ENCODE measurements around the gene CTTNBP2.

CTTNBP2 gene

GRCh38 chr7:117800841-117801240 is 72.4 kb downstream of the CTTNBP2 start:
- Histone ChIP-seq H3K4me3 (ENCODE audit: low read length) (no peak overlapping the region), H3K27me3 (replicated peaks; ENCODE audit: control insufficient read depth, insufficient read depth, low read length) (no peaks in the 10 kb centered on the region), H3K36me3 (ENCODE audit: control insufficient read depth, insufficient read depth, low read length, severe bottlenecking) (no peaks in the 10 kb centered on the region), H3K9me3 (ENCODE audit: control insufficient read depth, low read length) (no peaks in the 10 kb centered on the region), H3K4me1 (ENCODE audit: control insufficient read depth, insufficient read depth, low read length) (no peaks in the 10 kb centered on the region), H3K9ac (ENCODE audit: low read length) (no peak overlapping the region)
- DNase-seq (ENCODE audit: low read depth): no peak

- Histone ChIP-seq H3K4me1 (ENCODE audit: control insufficient read depth, insufficient read depth, low read length) (no peaks in the 10 kb centered on the region), H3K9ac (ENCODE audit: low read length) (no peak overlapping the region), H3K27me3 (replicated peaks; ENCODE audit: control insufficient read depth, insufficient read depth, low read length) (no peaks in the 10 kb centered on the region), H3K9me3 (ENCODE audit: control insufficient read depth, low read length) (no peaks in the 10 kb centered on the region), H3K4me3 (ENCODE audit: low read length) (no peak overlapping the region), H3K36me3 (ENCODE audit: control insufficient read depth, insufficient read depth, low read length, severe bottlenecking) (no peaks in the 10 kb centered on the region)
- DNase-seq (ENCODE audit: low read depth): peak; percentile 21
Measured at GRCh38 chr7:117800406-117800805, 72.8 kb downstream of the CTTNBP2 start.

GRCh38 chr7:117796889-117797288 is 76.4 kb downstream of the CTTNBP2 start:
- no peaks in the 10 kb centered on the region for H3K4me1 ChIP-seq (ENCODE audit: control insufficient read depth, insufficient read depth, low read length)
- DNase-seq (ENCODE audit: low read depth): no peak

GRCh38 chr7:117793976-117794375 is 79.3 kb downstream of the CTTNBP2 start:
- Histone ChIP-seq H3K4me1 (ENCODE audit: control insufficient read depth, insufficient read depth, low read length) (no peaks in the 10 kb centered on the region), H3K27me3 (replicated peaks; ENCODE audit: control insufficient read depth, insufficient read depth, low read length) (no peaks in the 10 kb centered on the region), H3K36me3 (ENCODE audit: control insufficient read depth, insufficient read depth, low read length, severe bottlenecking) (peaks cover 3% of the 10 kb centered on the region), H3K9me3 (ENCODE audit: control insufficient read depth, low read length) (no peaks in the 10 kb centered on the region), H3K4me3 (ENCODE audit: low read length) (no peak overlapping the region), H3K9ac (ENCODE audit: low read length) (no peak overlapping the region)
- no peak for DNase-seq (ENCODE audit: low read depth)

More at GRCh38 chr7:117796889-117797288, 76.4 kb downstream of the CTTNBP2 start:
- H3K4me3 ChIP-seq (ENCODE audit: low read length): no peak overlapping the region
- H3K9me3 ChIP-seq (ENCODE audit: control insufficient read depth, low read length): no peaks in the 10 kb centered on the region
- H3K9ac ChIP-seq (ENCODE audit: low read length): no peak overlapping the region
- no peaks in the 10 kb centered on the region for H3K27me3 ChIP-seq (replicated peaks; ENCODE audit: control insufficient read depth, insufficient read depth, low read length)
- peaks cover 3% of the 10 kb centered on the region for H3K36me3 ChIP-seq (ENCODE audit: control insufficient read depth, insufficient read depth, low read length, severe bottlenecking)

- no peak for DNase-seq (ENCODE audit: low read depth)
- Histone ChIP-seq H3K4me3 (ENCODE audit: low read length) (no peak overlapping the region), H3K9ac (ENCODE audit: low read length) (no peak overlapping the region), H3K9me3 (ENCODE audit: control insufficient read depth, low read length) (no peaks in the 10 kb centered on the region), H3K4me1 (ENCODE audit: control insufficient read depth, insufficient read depth, low read length) (no peaks in the 10 kb centered on the region), H3K27me3 (replicated peaks; ENCODE audit: control insufficient read depth, insufficient read depth, low read length) (no peaks in the 10 kb centered on the region), H3K36me3 (ENCODE audit: control insufficient read depth, insufficient read depth, low read length, severe bottlenecking) (peaks cover 3% of the 10 kb centered on the region)
Measured at GRCh38 chr7:117793521-117793920, 79.7 kb downstream of the CTTNBP2 start.

- H3K4me1 ChIP-seq (ENCODE audit: control insufficient read depth, insufficient read depth, low read length): no peaks in the 10 kb centered on the region
- H3K4me3 ChIP-seq (ENCODE audit: low read length): no peak overlapping the region
- H3K9me3 ChIP-seq (ENCODE audit: control insufficient read depth, low read length): no peaks in the 10 kb centered on the region
- no peak overlapping the region for H3K9ac ChIP-seq (ENCODE audit: low read length)
- no peak for DNase-seq (ENCODE audit: low read depth)
- no peaks in the 10 kb centered on the region for H3K27me3 ChIP-seq (replicated peaks; ENCODE audit: control insufficient read depth, insufficient read depth, low read length)
- peaks cover 3% of the 10 kb centered on the region for H3K36me3 ChIP-seq (ENCODE audit: control insufficient read depth, insufficient read depth, low read length, severe bottlenecking)
Measured at GRCh38 chr7:117791877-117792780, 81.1 kb downstream of the CTTNBP2 start.

- no peak overlapping the region for H3K9ac ChIP-seq (ENCODE audit: low read length)
- DNase-seq (ENCODE audit: low read depth): no peak
- no peaks in the 10 kb centered on the region for H3K9me3 ChIP-seq (ENCODE audit: control insufficient read depth, low read length)
- no peak overlapping the region for H3K4me3 ChIP-seq (ENCODE audit: low read length)
- no peaks in the 10 kb centered on the region for H3K27me3 ChIP-seq (replicated peaks; ENCODE audit: control insufficient read depth, insufficient read depth, low read length)
- no peaks in the 10 kb centered on the region for H3K4me1 ChIP-seq (ENCODE audit: control insufficient read depth, insufficient read depth, low read length)
- H3K36me3 ChIP-seq (ENCODE audit: control insufficient read depth, insufficient read depth, low read length, severe bottlenecking): peaks cover 3% of the 10 kb centered on the region
Measured at GRCh38 chr7:117790731-117791130, 82.5 kb downstream of the CTTNBP2 start.

- Histone ChIP-seq H3K4me1 (ENCODE audit: control insufficient read depth, insufficient read depth, low read length) (no peaks in the 10 kb centered on the region), H3K9ac (ENCODE audit: low read length) (no peak overlapping the region), H3K27me3 (replicated peaks; ENCODE audit: control insufficient read depth, insufficient read depth, low read length) (no peaks in the 10 kb centered on the region), H3K36me3 (ENCODE audit: control insufficient read depth, insufficient read depth, low read length, severe bottlenecking) (peaks cover 3% of the 10 kb centered on the region), H3K9me3 (ENCODE audit: control insufficient read depth, low read length) (no peaks in the 10 kb centered on the region), H3K4me3 (ENCODE audit: low read length) (no peak overlapping the region)
- DNase-seq (ENCODE audit: low read depth): no peak
Measured at GRCh38 chr7:117790251-117790650, 83.0 kb downstream of the CTTNBP2 start.

GRCh38 chr7:117785431-117785830 is 87.8 kb downstream of the CTTNBP2 start:
- H3K9me3 ChIP-seq (ENCODE audit: control insufficient read depth, low read length): no peaks in the 10 kb centered on the region
- no peak overlapping the region for H3K9ac ChIP-seq (ENCODE audit: low read length)
- no peak for DNase-seq (ENCODE audit: low read depth)
- no peaks in the 10 kb centered on the region for H3K36me3 ChIP-seq (ENCODE audit: control insufficient read depth, insufficient read depth, low read length, severe bottlenecking)
- H3K4me1 ChIP-seq (ENCODE audit: control insufficient read depth, insufficient read depth, low read length): peaks cover 12% of the 10 kb centered on the region
- no peaks in the 10 kb centered on the region for H3K27me3 ChIP-seq (replicated peaks; ENCODE audit: control insufficient read depth, insufficient read depth, low read length)
- H3K4me3 ChIP-seq (ENCODE audit: low read length): no peak overlapping the region

GRCh38 chr7:117784315-117784714 is 88.9 kb downstream of the CTTNBP2 start:
- H3K27me3 ChIP-seq (replicated peaks; ENCODE audit: control insufficient read depth, insufficient read depth, low read length): no peaks in the 10 kb centered on the region
- no peak overlapping the region for H3K9ac ChIP-seq (ENCODE audit: low read length)
- H3K9me3 ChIP-seq (ENCODE audit: control insufficient read depth, low read length): no peaks in the 10 kb centered on the region
- H3K36me3 ChIP-seq (ENCODE audit: control insufficient read depth, insufficient read depth, low read length, severe bottlenecking): no peaks in the 10 kb centered on the region
- peaks cover 12% of the 10 kb centered on the region for H3K4me1 ChIP-seq (ENCODE audit: control insufficient read depth, insufficient read depth, low read length)
- no peak for DNase-seq (ENCODE audit: low read depth)
- H3K4me3 ChIP-seq (ENCODE audit: low read length): no peak overlapping the region

- no peaks in the 10 kb centered on the region for H3K27me3 ChIP-seq (replicated peaks; ENCODE audit: control insufficient read depth, insufficient read depth, low read length)
- no peak for DNase-seq (ENCODE audit: low read depth)
- no peaks in the 10 kb centered on the region for H3K9me3 ChIP-seq (ENCODE audit: control insufficient read depth, low read length)
- no peak overlapping the region for H3K4me3 ChIP-seq (ENCODE audit: low read length)
- no peaks in the 10 kb centered on the region for H3K36me3 ChIP-seq (ENCODE audit: control insufficient read depth, insufficient read depth, low read length, severe bottlenecking)
- H3K9ac ChIP-seq (ENCODE audit: low read length): no peak overlapping the region
- H3K4me1 ChIP-seq (ENCODE audit: control insufficient read depth, insufficient read depth, low read length): peaks cover 12% of the 10 kb centered on the region
Measured at GRCh38 chr7:117782761-117783160, 90.5 kb downstream of the CTTNBP2 start.

Measured in adipocyte (in vitro differentiated cells).